OCI-LY3 (cell line): ENCODE measurements around the gene SRCAP.

Source experiments
- EZH2phosphoT487 ChIP-seq: fragments of 200-600 bp; shearing (Covaris generic); IDR thresholded peaks from 2 replicates; pipeline ENCODE4 v1.6.1; 2018; ENCODE audit warnings: antibody characterized with exemption, mixed run types, low read depth
- TF ChIP-seq, protein P1 (sequence below): fragments of 200-600, 300-600 bp; sonication (generic); IDR thresholded peaks from 2 replicates; pipeline ENCODE4 v1.5.1; 2014; ENCODE audit warnings: antibody characterized with exemption, low read length, low read depth

- TF ChIP-seq, protein P1, sequence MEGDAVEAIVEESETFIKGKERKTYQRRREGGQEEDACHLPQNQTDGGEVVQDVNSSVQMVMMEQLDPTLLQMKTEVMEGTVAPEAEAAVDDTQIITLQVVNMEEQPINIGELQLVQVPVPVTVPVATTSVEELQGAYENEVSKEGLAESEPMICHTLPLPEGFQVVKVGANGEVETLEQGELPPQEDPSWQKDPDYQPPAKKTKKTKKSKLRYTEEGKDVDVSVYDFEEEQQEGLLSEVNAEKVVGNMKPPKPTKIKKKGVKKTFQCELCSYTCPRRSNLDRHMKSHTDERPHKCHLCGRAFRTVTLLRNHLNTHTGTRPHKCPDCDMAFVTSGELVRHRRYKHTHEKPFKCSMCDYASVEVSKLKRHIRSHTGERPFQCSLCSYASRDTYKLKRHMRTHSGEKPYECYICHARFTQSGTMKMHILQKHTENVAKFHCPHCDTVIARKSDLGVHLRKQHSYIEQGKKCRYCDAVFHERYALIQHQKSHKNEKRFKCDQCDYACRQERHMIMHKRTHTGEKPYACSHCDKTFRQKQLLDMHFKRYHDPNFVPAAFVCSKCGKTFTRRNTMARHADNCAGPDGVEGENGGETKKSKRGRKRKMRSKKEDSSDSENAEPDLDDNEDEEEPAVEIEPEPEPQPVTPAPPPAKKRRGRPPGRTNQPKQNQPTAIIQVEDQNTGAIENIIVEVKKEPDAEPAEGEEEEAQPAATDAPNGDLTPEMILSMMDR, result no peak
- no peak for TF ChIP-seq EZH2phosphoT487
Measured at GRCh38 chr16:30669903-30670824, 28.8 kb upstream of the SRCAP start.
